OCI-LY7 (cell line): ENCODE results near the gene SPINK8. TPM values are rescaled to one million over a fixed set of nuclear protein-coding genes. Genes with fewer than 3 reads are reported as not detected.

Experiments
- BruUV-seq: library from RNA; stranded (reverse); fragments of 400-500 nt; replicated peaks from 2 replicates; lab custom pipeline; 2021; lab: Mats Ljungman, UMichigan
- CTCF ChIA-PET: fragments of 300-600 bp; sonication (Branson Sonifier 250); formaldehyde crosslinking; loops from one replicate; lab custom pipeline; 2022; ENCODE audit warnings: antibody characterized with exemption; ENCODE audit not compliant: unreplicated experiment; lab: Charles Lee
- POLR2A ChIA-PET: fragments of 300-600 bp; sonication (Branson Sonifier 250); formaldehyde crosslinking; loops from one replicate; lab custom pipeline; 2022; ENCODE audit warnings: antibody characterized with exemption; lab: Charles Lee
- DNase-seq: peaks from one replicate; pipeline ENCODE4 v3.0.0-alpha.2; 2015; ENCODE audit warnings: low spot score
- H2AFZ ChIP-seq: fragments of 200-600 bp; sonication (generic), shearing (Covaris generic); 2 replicates; pipeline ENCODE4 v1.6.1; 2014; ENCODE audit warnings: mild to moderate bottlenecking, antibody characterized with exemption, low read length, moderate library complexity
- H3K27ac ChIP-seq: fragments of 200-600 bp; sonication (generic); 2 replicates; pipeline ENCODE4 v1.5.1; 2014; ENCODE audit warnings: mixed run types, low read depth, mild to moderate bottlenecking, moderate library complexity, low read length, inconsistent platforms; ENCODE audit not compliant: poor library complexity, severe bottlenecking
- H3K36me3 ChIP-seq: fragments of 200-600 bp; sonication (generic); 2 replicates; pipeline ENCODE4 v1.6.1; 2014; ENCODE audit warnings: mild to moderate bottlenecking, antibody characterized with exemption, low read length, moderate library complexity, mixed read lengths; ENCODE audit not compliant: insufficient read depth
- H3K4me1 ChIP-seq: fragments of 200-600 bp; sonication (generic); 2 replicates; pipeline ENCODE4 v1.5.1; 2014; ENCODE audit warnings: mild to moderate bottlenecking, low read length; ENCODE audit not compliant: insufficient read depth, poor library complexity, severe bottlenecking
- H3K4me2 ChIP-seq: fragments of 200-600 bp; sonication (generic); 2 replicates; pipeline ENCODE4 v1.6.1; 2014; ENCODE audit warnings: mild to moderate bottlenecking, low read length
- H3K4me3 ChIP-seq: fragments of 200-600 bp; sonication (generic); 2 replicates; pipeline ENCODE4 v1.5.1; 2014; ENCODE audit warnings: mild to moderate bottlenecking, low read depth, low read length; ENCODE audit not compliant: poor library complexity, severe bottlenecking
- H3K79me2 ChIP-seq: fragments of 200-600 bp; sonication (generic); 2 replicates; pipeline ENCODE4 v1.6.1; 2016; ENCODE audit warnings: low read depth, mild to moderate bottlenecking, low read length, moderate library complexity, mixed read lengths; ENCODE audit not compliant: insufficient read depth
- H3K9me2 ChIP-seq: fragments of 200-600 bp; sonication (generic); 2 replicates; pipeline ENCODE4 v1.6.1; 2016; ENCODE audit warnings: mild to moderate bottlenecking, low read length, mixed read lengths; ENCODE audit not compliant: insufficient read depth
- H3K9me3 ChIP-seq: fragments of 200-600 bp; sonication (generic); 2 replicates; pipeline ENCODE4 v1.6.1; 2014; ENCODE audit warnings: mild to moderate bottlenecking, mixed run types, low read length, mixed read lengths
- H4K20me1 ChIP-seq: fragments of 200-600 bp; sonication (generic); 2 replicates; pipeline ENCODE4 v1.6.1; 2014; ENCODE audit warnings: mild to moderate bottlenecking, antibody characterized with exemption, low read length, moderate library complexity, mixed read lengths; ENCODE audit not compliant: insufficient read depth
- CTCF ChIP-seq: fragments of 200-600 bp; sonication (generic); conservative IDR thresholded peaks from 2 replicates; pipeline ENCODE4 v1.5.1; 2014; ENCODE audit warnings: mild to moderate bottlenecking, antibody characterized with exemption, low read length, moderate library complexity, mixed read lengths
- EZH2phosphoT487 ChIP-seq: fragments of 200-600 bp; sonication (generic); IDR thresholded peaks from 2 replicates; pipeline ENCODE4 v1.6.1; 2018; ENCODE audit warnings: low read depth, borderline replicate concordance, mild to moderate bottlenecking, mixed run types, antibody characterized with exemption, low read length, moderate library complexity, mixed read lengths
- intact Hi-C: fragments of 100-400 bp; cut with micrococcal nuclease; formaldehyde crosslinking; loops from one replicate; pipeline ENCODE4 v1.10.0; 2022; ENCODE audit not compliant: unreplicated experiment
- total RNA-seq, 2 experiments: library from RNA; depleted of rRNA in 1 of 2; stranded (reverse); fragments of >200 nt in 1 of 2; shearing (Covaris generic) in 1 of 2; gene quantifications; 2 replicates each; pipeline ENCODE4 v1.2.3, GENCODE V29; 2014 to 2022

The SPINK8 gene
- total RNA-seq, 2 experiments from 2014 or later, result not detected

GRCh38 chr3:48276911-48277641, 56.4 kb downstream of the SPINK8 start:
- POLR2A ChIA-PET, result interaction anchor here (0.6 to 0.7 kb wide), 2 partner anchors 458 to 1062 kb away, joined by 3 read pairs; no protein-coding TSS in a partner anchor
- intact Hi-C loops, result loop anchor here (5.0 kb wide), 1 partner anchor 145 kb away; no protein-coding TSS in a partner anchor
- Histone ChIP-seq H3K9me3 (no peaks in the 10 kb centered on the region), H3K4me2 (no peak overlapping the region), H3K4me3 (no peak overlapping the region), H4K20me1 (no peaks in the 10 kb centered on the region), H3K79me2 (no peaks in the 10 kb centered on the region), H3K9me2 (no peaks in the 10 kb centered on the region), H2AFZ (no peak overlapping the region), H3K27ac (no peak overlapping the region), H3K4me1 (no peaks in the 10 kb centered on the region), H3K36me3 (no peaks in the 10 kb centered on the region; the same call in 1 of the 2 replicates)
- CTCF ChIA-PET, result interaction anchor here (0.7 kb wide), 1 partner anchor 124 kb away, joined by 3 read pairs; no protein-coding TSS in a partner anchor
- TF ChIP-seq CTCF (no peak), EZH2phosphoT487 (no peak)
- BruUV-seq, result no TSS peak
- DNase-seq, result no peak

GRCh38 chr3:48275287-48276027, 58.0 kb downstream of the SPINK8 start:
- Histone ChIP-seq H2AFZ (no peak overlapping the region), H3K4me1 (no peaks in the 10 kb centered on the region), H4K20me1 (no peaks in the 10 kb centered on the region), H3K36me3 (peaks cover 16% of the 10 kb centered on the region), H3K4me2 (no peak overlapping the region), H3K4me3 (no peak overlapping the region), H3K79me2 (no peaks in the 10 kb centered on the region), H3K9me2 (no peaks in the 10 kb centered on the region), H3K27ac (no peak overlapping the region), H3K9me3 (no peaks in the 10 kb centered on the region)
- no peak for DNase-seq
- TSS peak; percentile 28 for BruUV-seq
- intact Hi-C loops, result loop anchor here (5.0 kb wide), 1 partner anchor 147 kb away; no protein-coding TSS in a partner anchor
- POLR2A ChIA-PET, result no interaction called here
- no peak for TF ChIP-seq EZH2phosphoT487
- no peak for TF ChIP-seq CTCF
- CTCF ChIA-PET, result no interaction called here
